Measurements from ENCODE around the gene RBM20.

GRCh38 chr10:110746254-110746826 lies 102.2 kb downstream of the RBM20 start:
- no peak for TF ChIP-seq POLR2A (IDR thresholded peaks at IDR 0.05)
- TF ChIP-seq, protein P1, sequence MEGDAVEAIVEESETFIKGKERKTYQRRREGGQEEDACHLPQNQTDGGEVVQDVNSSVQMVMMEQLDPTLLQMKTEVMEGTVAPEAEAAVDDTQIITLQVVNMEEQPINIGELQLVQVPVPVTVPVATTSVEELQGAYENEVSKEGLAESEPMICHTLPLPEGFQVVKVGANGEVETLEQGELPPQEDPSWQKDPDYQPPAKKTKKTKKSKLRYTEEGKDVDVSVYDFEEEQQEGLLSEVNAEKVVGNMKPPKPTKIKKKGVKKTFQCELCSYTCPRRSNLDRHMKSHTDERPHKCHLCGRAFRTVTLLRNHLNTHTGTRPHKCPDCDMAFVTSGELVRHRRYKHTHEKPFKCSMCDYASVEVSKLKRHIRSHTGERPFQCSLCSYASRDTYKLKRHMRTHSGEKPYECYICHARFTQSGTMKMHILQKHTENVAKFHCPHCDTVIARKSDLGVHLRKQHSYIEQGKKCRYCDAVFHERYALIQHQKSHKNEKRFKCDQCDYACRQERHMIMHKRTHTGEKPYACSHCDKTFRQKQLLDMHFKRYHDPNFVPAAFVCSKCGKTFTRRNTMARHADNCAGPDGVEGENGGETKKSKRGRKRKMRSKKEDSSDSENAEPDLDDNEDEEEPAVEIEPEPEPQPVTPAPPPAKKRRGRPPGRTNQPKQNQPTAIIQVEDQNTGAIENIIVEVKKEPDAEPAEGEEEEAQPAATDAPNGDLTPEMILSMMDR (IDR thresholded peaks at IDR 0.05): peak in 5 of 7 experiments; percentile 67 to 87 (median 76)
- TF ChIP-seq POLR2AphosphoS5 (IDR thresholded peaks at IDR 0.05): peak in 1 of 3 donors; percentile 57
- no peak for TF ChIP-seq EP300 (IDR thresholded peaks at IDR 0.05)

All from stomach (tissue), 4 donors.